IMR-90 (cell line): ENCODE data around the gene TTC7B. TPM values are rescaled to one million over a fixed set of nuclear protein-coding genes. Genes with fewer than 3 reads are reported as not detected.
A peak's percentile ranks its signal among the peaks of the same experiment; 100 is the strongest.

Source experiments
- ATAC-seq: fragments of 200-7000 bp; cut with Tn5 transposase; 2 replicates; pipeline ENCODE4 v1.9.1; 2020; ENCODE audit warnings: low read depth, mild to moderate bottlenecking, moderate library complexity
- BruUV-seq: library from RNA; stranded (reverse); fragments of 400-500 nt; replicated peaks from 2 replicates; lab custom pipeline; 2021; lab: Mats Ljungman, UMichigan
- CTCF ChIA-PET: fragments of 300-600 bp; formaldehyde crosslinking; extraction: SDS; loops from one replicate; lab custom pipeline; 2021; ENCODE audit warnings: antibody characterized with exemption; lab: Yijun Ruan, JAX
- POLR2A ChIA-PET: fragments of 300-600 bp; sonication (Branson Sonifier 250); formaldehyde crosslinking; loops from one replicate; lab custom pipeline; 2022; ENCODE audit warnings: antibody characterized with exemption; ENCODE audit not compliant: unreplicated experiment; lab: Charles Lee
- DNase-seq: peaks from one replicate; pipeline ENCODE4 v3.0.0; 2013
- H2AFZ ChIP-seq: replicated peaks from 2 replicates; pipeline ENCODE3; 2013; ENCODE audit warnings: low read length, mild to moderate bottlenecking; ENCODE audit not compliant: poor library complexity
- H2AK5ac ChIP-seq: 2 replicates; pipeline ENCODE4 v1.6.1; 2013; ENCODE audit warnings: low read depth, low read length, inconsistent platforms
- H2AK9ac ChIP-seq: replicated peaks from 2 replicates; pipeline ENCODE3; 2013; ENCODE audit warnings: mild to moderate bottlenecking, low read depth, low read length, moderate library complexity; ENCODE audit not compliant: poor library complexity
- H2BK120ac ChIP-seq: 2 replicates; pipeline ENCODE4 v1.6.1; 2013; ENCODE audit warnings: low read depth, low read length, inconsistent platforms
- H2BK15ac ChIP-seq: 3 replicates; pipeline ENCODE4 v1.6.1; 2013; ENCODE audit warnings: low read depth, low read length, inconsistent platforms
- H2BK20ac ChIP-seq: 2 replicates; pipeline ENCODE4 v1.6.1; 2013; ENCODE audit warnings: low read depth, mild to moderate bottlenecking, inconsistent platforms, low read length, moderate library complexity
- H2BK5ac ChIP-seq: 2 replicates; pipeline ENCODE4 v1.6.1; 2013; ENCODE audit warnings: mild to moderate bottlenecking, low read depth, low read length, inconsistent platforms; ENCODE audit not compliant: poor library complexity, severe bottlenecking
- H3K14ac ChIP-seq: replicated peaks from 2 replicates; pipeline ENCODE4 v1.6.1; 2013; ENCODE audit warnings: low read depth, low read length, inconsistent platforms
- H3K18ac ChIP-seq: 2 replicates; pipeline ENCODE4 v1.6.1; 2013; ENCODE audit warnings: low read depth, low read length, control low read depth
- H3K23ac ChIP-seq: 2 replicates; pipeline ENCODE4 v1.6.1; 2013; ENCODE audit warnings: low read depth, low read length, inconsistent platforms
- H3K27ac ChIP-seq: 2 replicates; pipeline ENCODE4 v1.5.1; 2013; ENCODE audit warnings: mild to moderate bottlenecking, control low read depth, low read length; ENCODE audit not compliant: insufficient read depth
- H3K27me3 ChIP-seq: 2 replicates; pipeline ENCODE4 v1.6.1; 2013; ENCODE audit warnings: low read length; ENCODE audit not compliant: control insufficient read depth, insufficient read depth
- H3K36me3 ChIP-seq: 2 replicates; pipeline ENCODE4 v1.6.1; 2013; ENCODE audit warnings: low read length, mixed read lengths; ENCODE audit not compliant: control insufficient read depth, insufficient read depth
- H3K4ac ChIP-seq: 2 replicates; pipeline ENCODE4 v1.6.1; 2013; ENCODE audit warnings: low read depth, low read length, inconsistent platforms
- H3K4me1 ChIP-seq: 2 replicates; pipeline ENCODE4 v1.6.1; 2013; ENCODE audit warnings: low read length, mixed read lengths; ENCODE audit not compliant: control insufficient read depth, insufficient read depth
- H3K4me2 ChIP-seq: 2 replicates; pipeline ENCODE4 v1.6.1; 2013; ENCODE audit warnings: low read depth, mild to moderate bottlenecking, control low read depth, low read length, moderate library complexity
- H3K4me3 ChIP-seq: 2 replicates; pipeline ENCODE4 v1.5.1; 2013; ENCODE audit warnings: low read depth, mild to moderate bottlenecking, control low read depth, low read length, moderate library complexity; ENCODE audit not compliant: insufficient read depth
- H3K56ac ChIP-seq: 2 replicates; pipeline ENCODE4 v1.6.1; 2013; ENCODE audit warnings: low read length, inconsistent platforms; ENCODE audit not compliant: insufficient read depth; ENCODE audit errors: extremely low read depth
- H3K79me1 ChIP-seq, 2 experiments: 2 replicates each; pipeline ENCODE4 v1.6.1; 2013; ENCODE audit warnings: low read length in 2 of 2, inconsistent platforms in 1 of 2, low read depth in 1 of 2
- H3K9ac ChIP-seq: 2 replicates; pipeline ENCODE4 v1.6.1; 2013; ENCODE audit warnings: low read depth, low read length, control low read depth
- H3K9me1 ChIP-seq: 2 replicates; pipeline ENCODE4 v1.6.1; 2013; ENCODE audit warnings: low read length, inconsistent platforms; ENCODE audit not compliant: insufficient read depth
- H3K9me3 ChIP-seq: 2 replicates; pipeline ENCODE4 v1.6.1; 2013; ENCODE audit warnings: low read length; ENCODE audit not compliant: control insufficient read depth, insufficient read depth
- H4K20me1 ChIP-seq: 2 replicates; pipeline ENCODE4 v1.6.1; 2013; ENCODE audit warnings: low read length, inconsistent platforms; ENCODE audit not compliant: insufficient read depth
- H4K5ac ChIP-seq: 2 replicates; pipeline ENCODE4 v1.6.1; 2013; ENCODE audit warnings: mild to moderate bottlenecking, low read depth, low read length, control low read depth
- H4K8ac ChIP-seq, 2 experiments: 2 replicates each; pipeline ENCODE4 v1.6.1; 2013; ENCODE audit warnings: low read depth in 2 of 2, low read length in 2 of 2, control low read depth in 1 of 2, inconsistent platforms in 1 of 2
- H4K91ac ChIP-seq: 2 replicates; pipeline ENCODE4 v1.6.1; 2013; ENCODE audit warnings: low read depth, low read length, inconsistent platforms; ENCODE audit not compliant: insufficient read depth
- BHLHE40 ChIP-seq: fragments of 150-350 bp; IDR thresholded peaks from 2 replicates; pipeline ENCODE4 v1.6.1; 2016; ENCODE audit warnings: mild to moderate bottlenecking, low read depth, low read length
- CEBPB ChIP-seq: IDR thresholded peaks from 2 replicates; pipeline ENCODE4 v1.6.1; 2012; ENCODE audit warnings: low read depth, low read length, improper control_type of control experiment
- FOS ChIP-seq: fragments of 150-350 bp; IDR thresholded peaks from 2 replicates; pipeline ENCODE4 v1.6.1; 2016; ENCODE audit warnings: low read depth, low read length
- MAFK ChIP-seq: IDR thresholded peaks from 2 replicates; pipeline ENCODE4 v1.6.1; 2012; ENCODE audit warnings: low read depth, low read length, improper control_type of control experiment
- MAZ ChIP-seq: IDR thresholded peaks from 2 replicates; pipeline ENCODE4 v1.6.1; 2012; ENCODE audit warnings: low read depth, mild to moderate bottlenecking, low read length, improper control_type of control experiment, moderate library complexity, borderline replicate concordance
- MXI1 ChIP-seq: IDR thresholded peaks from 2 replicates; pipeline ENCODE4 v1.6.1; 2012; ENCODE audit warnings: low read depth, mild to moderate bottlenecking, low read length, moderate library complexity, borderline replicate concordance
- NFE2L2 ChIP-seq: fragments of 150-350 bp; IDR thresholded peaks from 2 replicates; pipeline ENCODE4 v1.6.1; 2016; ENCODE audit warnings: low read depth, mild to moderate bottlenecking, low read length
- POLR2A ChIP-seq: IDR thresholded peaks from 2 replicates; pipeline ENCODE4 v1.6.1; 2012; ENCODE audit warnings: mild to moderate bottlenecking, low read depth, low read length
- RAD21 ChIP-seq: IDR thresholded peaks from 2 replicates; pipeline ENCODE4 v1.6.1; 2012; ENCODE audit warnings: low read length, improper control_type of control experiment
- RFX5 ChIP-seq: IDR thresholded peaks from 2 replicates; pipeline ENCODE4 v1.8.0; 2012; ENCODE audit warnings: low read depth, mild to moderate bottlenecking, low read length, moderate library complexity
- SMC3 ChIP-seq: fragments of 150-350 bp; IDR thresholded peaks from 2 replicates; pipeline ENCODE4 v1.6.1; 2016; ENCODE audit warnings: low read depth, mild to moderate bottlenecking, antibody characterized with exemption, low read length, moderate library complexity
- WGBS, 2 experiments: methylation state at CpG; one replicate each; pipeline versions ENCODE4 v1.1.5 to v1.1.7; 2013; ENCODE audit warnings: missing lambda C conversion rate in 2 of 2; ENCODE audit not compliant: insufficient read length in 1 of 2; ENCODE audit errors: extremely low coverage in 2 of 2; 5-methylcytosine and 5-hydroxymethylcytosine counted together
- dilution Hi-C: fragments of 300-500 bp; cut with HindIII; formaldehyde crosslinking; loops from one replicate; pipeline ENCODE4 v1.14.3; 2018; ENCODE audit warnings: low sequenced_read_pairs; ENCODE audit not compliant: unreplicated experiment
- in situ Hi-C: fragments of 300-500 bp; cut with MboI; formaldehyde crosslinking; loops from 3 replicates; pipeline ENCODE4 v1.14.3; 2019; ENCODE audit warnings: low sequenced_read_pairs, inconsistent platforms, mixed read lengths
- intact Hi-C: fragments of 100-400 bp; cut with micrococcal nuclease; formaldehyde crosslinking; loops from 2 replicates; pipeline ENCODE4 v1.10.0; 2022
- polyA plus RNA-seq, 3 experiments: library from polyadenylated mRNA; depleted of rRNA; stranded (reverse); fragments of >200 nt; gene quantifications; 2 replicates each; pipeline ENCODE4 v1.2.3, GENCODE V29; 2012; ENCODE audit warnings: low replicate concordance in 1 of 3
- total RNA-seq: library from RNA; depleted of rRNA; stranded (reverse); fragments of >200 nt; gene quantifications from 2 replicates; pipeline ENCODE4 v1.2.3, GENCODE V29; 2012
- TF ChIP-seq, protein P1 (sequence below): conservative IDR thresholded peaks from 2 replicates; pipeline ENCODE4 v1.5.1; 2012; ENCODE audit warnings: mild to moderate bottlenecking, low read depth, low read length, improper control_type of control experiment
- TF ChIP-seq, protein P2 (sequence below): fragments of 150-350 bp; IDR thresholded peaks from 2 replicates; pipeline ENCODE4 v1.6.1; 2017; ENCODE audit warnings: mild to moderate bottlenecking, antibody characterized with exemption, low read length, low read depth
- TF ChIP-seq, protein P3 (sequence below): fragments of 150-350 bp; IDR thresholded peaks from 2 replicates; pipeline ENCODE4 v1.6.1; 2016; ENCODE audit warnings: low read depth, mild to moderate bottlenecking, low read length, moderate library complexity, borderline replicate concordance

The TTC7B gene
- total and polyA plus RNA-seq, 2 of the 4 experiments (the other 2 are of a cell fraction): 18.1 to 35.3 TPM

DNA sequence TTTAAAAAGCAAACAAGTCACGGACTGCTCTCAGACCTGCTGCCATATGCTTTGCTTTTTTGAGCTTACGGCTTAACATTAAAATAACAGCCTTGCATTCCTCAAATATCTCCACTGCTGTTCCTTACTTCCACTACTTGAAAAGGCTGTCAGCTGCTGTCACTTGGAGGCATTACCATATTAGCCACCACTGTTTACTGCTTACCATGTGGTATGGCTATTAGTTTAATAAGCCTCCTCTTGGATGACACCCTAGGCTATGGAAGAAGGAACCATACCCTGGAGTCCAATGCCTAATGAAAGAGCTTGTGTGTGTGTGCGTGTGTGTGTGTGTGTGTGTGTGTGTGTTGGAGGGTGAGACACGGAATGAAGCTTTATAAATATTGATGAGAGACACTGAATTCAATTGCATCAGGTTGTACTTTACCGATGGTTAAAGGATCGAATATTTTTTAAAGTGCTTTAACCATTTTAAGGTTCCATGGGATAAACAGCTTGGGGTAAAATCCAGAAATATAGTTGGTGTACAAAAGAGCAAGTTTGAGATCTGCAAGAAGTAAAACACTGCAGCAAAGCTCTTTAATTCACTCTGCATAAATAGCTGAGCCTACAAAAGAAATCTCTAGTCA lies 174.5 kb downstream of the TTC7B start:
- H3K9ac ChIP-seq: no peak overlapping the region
- WGBS, 2 experiments: 77% methylated on average over 3 of the region's 6 CpGs; no CpG with 5 or more reads in 1 of the 2 experiments

More for the DNA sequence above, 174.5 kb downstream of the TTC7B start:
- Histone ChIP-seq H3K9me3 (no peaks in the 10 kb centered on the region), H2BK15ac (no peak overlapping the region), H3K4me2 (peak overlapping the region; percentile 29; the same call in 1 of the 2 replicates), H2BK5ac (peak overlapping the region; percentile 49), H3K9me1 (peaks cover 26% of the 10 kb centered on the region), H3K4ac (0 out of 2 replicates have a peak overlapping the region, but pooled peaks have one; percentile 29), H3K14ac (no peak overlapping the region), H2AFZ (no peak overlapping the region), H2AK5ac (peak overlapping the region; percentile 37; the same call in 1 of the 2 replicates), H2AK9ac (no peak overlapping the region), H3K79me1 (no peaks in the 10 kb centered on the region), H3K36me3 (peaks cover 9% of the 10 kb centered on the region), H4K20me1 (peaks cover 3% of the 10 kb centered on the region; the same call in 1 of the 2 replicates), H2BK120ac (peak overlapping the region; percentile 32; the same call in 1 of the 2 replicates), H3K27me3 (no peaks in the 10 kb centered on the region), H3K23ac (no peak overlapping the region), H4K8ac (no peak overlapping the region), H3K4me3 (no peak overlapping the region), H3K18ac (0 out of 2 replicates have a peak overlapping the region, but pooled peaks have one; percentile 43), H2BK20ac (no peak overlapping the region; the same call in 1 of the 2 replicates), H3K4me1 (peaks cover 18% of the 10 kb centered on the region), H4K91ac (no peak overlapping the region), H3K56ac (no peak overlapping the region), H4K5ac (no peak overlapping the region), H3K27ac (peak overlapping the region; percentile 53; the same call in 1 of the 2 replicates)
- ATAC-seq: peak; percentile 79
- DNase-seq: peak; percentile 29
- BruUV-seq: no TSS peak
- ChIA-PET CTCF (interaction anchor here (0.5 to 1.5 kb wide), 5 partner anchors 12 to 531 kb away, joined by 3 to 5 read pairs (median 3); no protein-coding TSS in a partner anchor), POLR2A (no interaction called here)
- in situ Hi-C loops (no loop called here), intact Hi-C loops (no loop called here), dilution Hi-C loops (no loop called here)
- TF ChIP-seq, protein P1, sequence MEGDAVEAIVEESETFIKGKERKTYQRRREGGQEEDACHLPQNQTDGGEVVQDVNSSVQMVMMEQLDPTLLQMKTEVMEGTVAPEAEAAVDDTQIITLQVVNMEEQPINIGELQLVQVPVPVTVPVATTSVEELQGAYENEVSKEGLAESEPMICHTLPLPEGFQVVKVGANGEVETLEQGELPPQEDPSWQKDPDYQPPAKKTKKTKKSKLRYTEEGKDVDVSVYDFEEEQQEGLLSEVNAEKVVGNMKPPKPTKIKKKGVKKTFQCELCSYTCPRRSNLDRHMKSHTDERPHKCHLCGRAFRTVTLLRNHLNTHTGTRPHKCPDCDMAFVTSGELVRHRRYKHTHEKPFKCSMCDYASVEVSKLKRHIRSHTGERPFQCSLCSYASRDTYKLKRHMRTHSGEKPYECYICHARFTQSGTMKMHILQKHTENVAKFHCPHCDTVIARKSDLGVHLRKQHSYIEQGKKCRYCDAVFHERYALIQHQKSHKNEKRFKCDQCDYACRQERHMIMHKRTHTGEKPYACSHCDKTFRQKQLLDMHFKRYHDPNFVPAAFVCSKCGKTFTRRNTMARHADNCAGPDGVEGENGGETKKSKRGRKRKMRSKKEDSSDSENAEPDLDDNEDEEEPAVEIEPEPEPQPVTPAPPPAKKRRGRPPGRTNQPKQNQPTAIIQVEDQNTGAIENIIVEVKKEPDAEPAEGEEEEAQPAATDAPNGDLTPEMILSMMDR: no peak
- no peak for TF ChIP-seq BHLHE40
- no peak for TF ChIP-seq RFX5
- no peak for TF ChIP-seq SMC3
- TF ChIP-seq, protein P2, sequence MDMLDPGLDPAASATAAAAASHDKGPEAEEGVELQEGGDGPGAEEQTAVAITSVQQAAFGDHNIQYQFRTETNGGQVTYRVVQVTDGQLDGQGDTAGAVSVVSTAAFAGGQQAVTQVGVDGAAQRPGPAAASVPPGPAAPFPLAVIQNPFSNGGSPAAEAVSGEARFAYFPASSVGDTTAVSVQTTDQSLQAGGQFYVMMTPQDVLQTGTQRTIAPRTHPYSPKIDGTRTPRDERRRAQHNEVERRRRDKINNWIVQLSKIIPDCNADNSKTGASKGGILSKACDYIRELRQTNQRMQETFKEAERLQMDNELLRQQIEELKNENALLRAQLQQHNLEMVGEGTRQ: no peak
- no peak for TF ChIP-seq FOS
- TF ChIP-seq, protein P3, sequence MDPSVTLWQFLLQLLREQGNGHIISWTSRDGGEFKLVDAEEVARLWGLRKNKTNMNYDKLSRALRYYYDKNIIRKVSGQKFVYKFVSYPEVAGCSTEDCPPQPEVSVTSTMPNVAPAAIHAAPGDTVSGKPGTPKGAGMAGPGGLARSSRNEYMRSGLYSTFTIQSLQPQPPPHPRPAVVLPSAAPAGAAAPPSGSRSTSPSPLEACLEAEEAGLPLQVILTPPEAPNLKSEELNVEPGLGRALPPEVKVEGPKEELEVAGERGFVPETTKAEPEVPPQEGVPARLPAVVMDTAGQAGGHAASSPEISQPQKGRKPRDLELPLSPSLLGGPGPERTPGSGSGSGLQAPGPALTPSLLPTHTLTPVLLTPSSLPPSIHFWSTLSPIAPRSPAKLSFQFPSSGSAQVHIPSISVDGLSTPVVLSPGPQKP: no peak
- TF ChIP-seq NFE2L2: no peak
- no peak for TF ChIP-seq POLR2A
- no peak for TF ChIP-seq RAD21
- no peak for TF ChIP-seq MXI1
- no peak for TF ChIP-seq MAFK
- no peak for TF ChIP-seq CEBPB
- TF ChIP-seq MAZ: no peak
